ENCODE data around the gene ACAA1.

- TF ChIP-seq, protein P1, sequence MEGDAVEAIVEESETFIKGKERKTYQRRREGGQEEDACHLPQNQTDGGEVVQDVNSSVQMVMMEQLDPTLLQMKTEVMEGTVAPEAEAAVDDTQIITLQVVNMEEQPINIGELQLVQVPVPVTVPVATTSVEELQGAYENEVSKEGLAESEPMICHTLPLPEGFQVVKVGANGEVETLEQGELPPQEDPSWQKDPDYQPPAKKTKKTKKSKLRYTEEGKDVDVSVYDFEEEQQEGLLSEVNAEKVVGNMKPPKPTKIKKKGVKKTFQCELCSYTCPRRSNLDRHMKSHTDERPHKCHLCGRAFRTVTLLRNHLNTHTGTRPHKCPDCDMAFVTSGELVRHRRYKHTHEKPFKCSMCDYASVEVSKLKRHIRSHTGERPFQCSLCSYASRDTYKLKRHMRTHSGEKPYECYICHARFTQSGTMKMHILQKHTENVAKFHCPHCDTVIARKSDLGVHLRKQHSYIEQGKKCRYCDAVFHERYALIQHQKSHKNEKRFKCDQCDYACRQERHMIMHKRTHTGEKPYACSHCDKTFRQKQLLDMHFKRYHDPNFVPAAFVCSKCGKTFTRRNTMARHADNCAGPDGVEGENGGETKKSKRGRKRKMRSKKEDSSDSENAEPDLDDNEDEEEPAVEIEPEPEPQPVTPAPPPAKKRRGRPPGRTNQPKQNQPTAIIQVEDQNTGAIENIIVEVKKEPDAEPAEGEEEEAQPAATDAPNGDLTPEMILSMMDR (IDR thresholded peaks at IDR 0.05) = no peak
- no peak for TF ChIP-seq POLR2A (IDR thresholded peaks at IDR 0.05)
Measured at GRCh38 chr3:38083871-38084333, 53.0 kb downstream of the ACAA1 start.

Measured in uterus (tissue), 2 donors.